Endodermal cell (in vitro differentiated cells): Measurements from ENCODE around the gene ARL14EPL. TPM values are rescaled to one million over a fixed set of nuclear protein-coding genes. Genes with fewer than 3 reads are reported as not detected.

Source experiments
- DNase-seq: peaks from one replicate; pipeline ENCODE4 v3.0.0-alpha.2; 2017
- H3K27ac ChIP-seq: 2 replicates; pipeline ENCODE4 v1.5.1; 2013; ENCODE audit warnings: mild to moderate bottlenecking, low read depth, low read length, moderate library complexity
- H3K27me3 ChIP-seq: 2 replicates; pipeline ENCODE4 v1.6.1; 2013; ENCODE audit warnings: mild to moderate bottlenecking, low read length, moderate library complexity; ENCODE audit not compliant: insufficient read depth, control insufficient read depth, poor library complexity, severe bottlenecking
- H3K36me3 ChIP-seq: 2 replicates; pipeline ENCODE4 v1.7.0; 2013; ENCODE audit warnings: mild to moderate bottlenecking, low read length, moderate library complexity; ENCODE audit not compliant: control insufficient read depth, insufficient read depth
- H3K4me1 ChIP-seq: one replicate; pipeline ENCODE4 v1.7.0; 2013; ENCODE audit warnings: low read length; ENCODE audit not compliant: control insufficient read depth, insufficient read depth
- H3K4me3 ChIP-seq: 2 replicates; pipeline ENCODE4 v1.5.1; 2013; ENCODE audit warnings: mild to moderate bottlenecking, low read length, moderate library complexity
- H3K9ac ChIP-seq: 2 replicates; pipeline ENCODE4 v1.6.1; 2013; ENCODE audit warnings: mild to moderate bottlenecking, low read length, moderate library complexity; ENCODE audit not compliant: poor library complexity, severe bottlenecking; ENCODE audit errors: extremely low read depth
- H3K9me3 ChIP-seq: 2 replicates; pipeline ENCODE4 v1.6.1; 2013; ENCODE audit warnings: mild to moderate bottlenecking, low read length, moderate library complexity; ENCODE audit not compliant: control insufficient read depth
- H3K27ac Mint-ChIP-seq: 2 replicates; pipeline ENCODE4 v1.8.0; 2020; ENCODE audit warnings: mixed read lengths
- H3K27me3 Mint-ChIP-seq: 2 replicates; pipeline ENCODE4 v1.8.0; 2021; ENCODE audit warnings: mild to moderate bottlenecking, mixed read lengths; ENCODE audit not compliant: insufficient read depth
- H3K36me3 Mint-ChIP-seq: 2 replicates; pipeline ENCODE4 v1.8.0; 2020; ENCODE audit warnings: low read depth, mixed read lengths
- H3K4me1 Mint-ChIP-seq: 2 replicates; pipeline ENCODE4 v1.8.0; 2020; ENCODE audit warnings: mixed read lengths
- H3K4me3 Mint-ChIP-seq: 2 replicates; pipeline ENCODE4 v1.8.0; 2020; ENCODE audit warnings: mild to moderate bottlenecking, moderate library complexity, mixed read lengths
- H3K9me3 Mint-ChIP-seq: 2 replicates; pipeline ENCODE4 v1.8.0; 2020; ENCODE audit warnings: mild to moderate bottlenecking, mixed read lengths
- WGBS, 2 experiments: methylation state at CpG; one replicate each; pipeline versions ENCODE4 v1.1.5 to v1.1.7; 2013; ENCODE audit warnings: missing lambda C conversion rate in 2 of 2, mixed read lengths in 1 of 2; ENCODE audit not compliant: insufficient coverage in 1 of 2, insufficient read length in 1 of 2; 5-methylcytosine and 5-hydroxymethylcytosine counted together
- total RNA-seq, 2 donors: library from RNA; stranded (reverse); fragmentation: NEBNext Ultra II Directional in 1 of 2; extraction: Animal tissue kit (Norgen Biotek cat#: 25700) in 1 of 2; gene quantifications; 2 replicates in 1 of 2; 3 replicates in 1 of 2; pipeline ENCODE4 v1.2.1, GENCODE V29; 2021
- TF ChIP-seq, protein P1 (sequence below): fragments of 200-600 bp; sonication (generic); conservative IDR thresholded peaks from 2 replicates; pipeline ENCODE4 v1.5.0; 2021; ENCODE audit warnings: antibody characterized with exemption, mild to moderate bottlenecking

Gene ARL14EPL
- total RNA-seq, 2 donors from 2014 or later = not detected

DNA sequence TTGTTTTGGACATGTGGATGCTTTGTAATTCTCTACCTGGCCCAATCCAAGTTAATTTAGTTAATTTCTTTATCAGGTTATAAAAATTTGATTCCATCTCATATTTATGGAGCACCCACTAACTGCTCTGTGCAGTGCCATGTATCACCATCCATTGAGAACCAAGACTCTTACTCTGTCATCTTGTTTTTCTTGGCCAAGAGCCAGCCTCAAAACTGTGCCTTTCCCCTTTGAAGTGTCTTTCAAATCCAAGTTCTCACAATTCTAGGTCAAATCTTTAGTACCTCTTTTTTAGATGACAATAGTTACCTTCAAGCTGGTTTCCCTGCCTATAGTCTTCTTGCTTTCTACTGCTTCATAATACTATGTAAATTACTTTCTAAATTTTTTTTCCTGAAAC, 55.8 kb downstream of the ARL14EPL start:
- no peak overlapping the region for H3K27ac Mint-ChIP-seq

DNA sequence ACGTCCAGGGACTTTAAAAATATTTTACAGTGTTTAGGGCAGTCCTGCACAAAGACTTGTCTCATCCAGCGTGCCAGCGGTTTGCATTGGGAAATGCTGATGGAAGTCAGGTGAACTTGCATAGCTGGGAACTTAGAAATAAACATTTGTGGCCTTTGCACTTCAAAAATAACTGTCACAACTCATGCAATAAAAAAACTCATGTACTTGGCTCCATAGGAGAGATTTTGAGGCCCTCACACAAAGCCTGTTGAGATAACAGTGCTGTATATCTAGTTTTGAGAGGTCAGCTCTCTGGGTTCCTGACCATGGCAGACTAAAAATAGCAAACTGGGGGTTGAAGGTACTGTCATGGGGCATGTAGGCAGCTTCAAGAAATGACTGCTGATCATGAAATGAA, 58.0 kb downstream of the ARL14EPL start:
- no peak overlapping the region for H3K27ac Mint-ChIP-seq
- WGBS, 2 experiments = 88 to 90% methylated on average over 3 of the region's 3 CpGs
- H3K4me1 ChIP-seq = no peaks in the 10 kb centered on the region
- DNase-seq = no peak
- H3K9me3 Mint-ChIP-seq = no peaks in the 10 kb centered on the region
- H3K4me3 Mint-ChIP-seq = no peak overlapping the region
- TF ChIP-seq, protein P1, sequence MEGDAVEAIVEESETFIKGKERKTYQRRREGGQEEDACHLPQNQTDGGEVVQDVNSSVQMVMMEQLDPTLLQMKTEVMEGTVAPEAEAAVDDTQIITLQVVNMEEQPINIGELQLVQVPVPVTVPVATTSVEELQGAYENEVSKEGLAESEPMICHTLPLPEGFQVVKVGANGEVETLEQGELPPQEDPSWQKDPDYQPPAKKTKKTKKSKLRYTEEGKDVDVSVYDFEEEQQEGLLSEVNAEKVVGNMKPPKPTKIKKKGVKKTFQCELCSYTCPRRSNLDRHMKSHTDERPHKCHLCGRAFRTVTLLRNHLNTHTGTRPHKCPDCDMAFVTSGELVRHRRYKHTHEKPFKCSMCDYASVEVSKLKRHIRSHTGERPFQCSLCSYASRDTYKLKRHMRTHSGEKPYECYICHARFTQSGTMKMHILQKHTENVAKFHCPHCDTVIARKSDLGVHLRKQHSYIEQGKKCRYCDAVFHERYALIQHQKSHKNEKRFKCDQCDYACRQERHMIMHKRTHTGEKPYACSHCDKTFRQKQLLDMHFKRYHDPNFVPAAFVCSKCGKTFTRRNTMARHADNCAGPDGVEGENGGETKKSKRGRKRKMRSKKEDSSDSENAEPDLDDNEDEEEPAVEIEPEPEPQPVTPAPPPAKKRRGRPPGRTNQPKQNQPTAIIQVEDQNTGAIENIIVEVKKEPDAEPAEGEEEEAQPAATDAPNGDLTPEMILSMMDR = no peak
- H3K9me3 ChIP-seq = no peaks in the 10 kb centered on the region
- H3K27me3 Mint-ChIP-seq = no peaks in the 10 kb centered on the region
- H3K36me3 ChIP-seq = peaks cover 34% of the 10 kb centered on the region
- no peak overlapping the region for H3K9ac ChIP-seq
- no peak overlapping the region for H3K4me3 ChIP-seq
- H3K4me1 Mint-ChIP-seq = peaks cover 3% of the 10 kb centered on the region
- no peaks in the 10 kb centered on the region for H3K27me3 ChIP-seq
- H3K27ac ChIP-seq = no peak overlapping the region
- H3K36me3 Mint-ChIP-seq = peaks cover 22% of the 10 kb centered on the region

More for the DNA sequence above, 55.8 kb downstream of the ARL14EPL start:
- no peaks in the 10 kb centered on the region for H3K27me3 ChIP-seq
- H3K4me3 ChIP-seq = no peak overlapping the region
- Mint-ChIP-seq H3K27me3 (no peaks in the 10 kb centered on the region), H3K36me3 (peaks cover 7% of the 10 kb centered on the region), H3K4me1 (peaks cover 12% of the 10 kb centered on the region), H3K9me3 (no peaks in the 10 kb centered on the region), H3K4me3 (no peak overlapping the region)
- TF ChIP-seq, protein P1 = no peak
- H3K36me3 ChIP-seq = peaks cover 13% of the 10 kb centered on the region
- H3K9me3 ChIP-seq = no peaks in the 10 kb centered on the region
- no peak for DNase-seq
- no peak overlapping the region for H3K27ac ChIP-seq
- no peak overlapping the region for H3K9ac ChIP-seq
- H3K4me1 ChIP-seq = peaks cover 5% of the 10 kb centered on the region

DNA sequence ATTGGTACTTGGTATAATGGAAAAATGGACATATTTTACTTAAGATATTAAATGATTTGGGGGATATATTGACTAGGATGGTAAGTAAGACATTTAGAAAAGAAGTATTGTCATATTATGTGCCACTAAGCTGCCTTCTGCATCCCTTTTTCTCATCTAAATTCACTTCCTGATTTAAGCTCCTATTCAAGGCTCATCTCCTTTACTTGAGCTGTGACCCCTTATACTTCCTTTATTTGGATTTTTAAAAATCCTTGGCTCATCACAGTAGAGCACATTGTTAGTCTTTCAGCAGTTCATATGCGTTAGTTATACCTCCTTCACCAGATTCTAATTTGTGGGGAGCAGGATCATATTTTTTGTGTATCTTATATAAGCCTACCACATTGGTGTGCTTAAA, 59.1 kb downstream of the ARL14EPL start:
- H3K4me1 ChIP-seq = no peaks in the 10 kb centered on the region
- H3K27me3 ChIP-seq = no peaks in the 10 kb centered on the region
- TF ChIP-seq, protein P1 = no peak
- no peaks in the 10 kb centered on the region for H3K9me3 Mint-ChIP-seq
- no peak overlapping the region for H3K27ac ChIP-seq
- peaks cover 40% of the 10 kb centered on the region for H3K36me3 ChIP-seq
- no peak overlapping the region for H3K4me3 ChIP-seq
- H3K4me3 Mint-ChIP-seq = no peak overlapping the region
- no peak overlapping the region for H3K9ac ChIP-seq
- H3K27me3 Mint-ChIP-seq = no peaks in the 10 kb centered on the region
- peaks cover 24% of the 10 kb centered on the region for H3K36me3 Mint-ChIP-seq
- WGBS, 2 experiments = 0% methylated on average over 1 of the region's 1 CpG; no CpG with 5 or more reads in 1 of the 2 experiments
- H3K27ac Mint-ChIP-seq = no peak overlapping the region
- no peaks in the 10 kb centered on the region for H3K4me1 Mint-ChIP-seq
- DNase-seq = no peak
- H3K9me3 ChIP-seq = no peaks in the 10 kb centered on the region
